ENCODE measurements around the gene TOM1L2. TPM values are rescaled to one million over a fixed set of nuclear protein-coding genes. Genes with fewer than 3 reads are reported as not detected.

Gene TOM1L2
- total RNA-seq, 1 experiment from 2014 or later, result 34.2 TPM

DNA sequence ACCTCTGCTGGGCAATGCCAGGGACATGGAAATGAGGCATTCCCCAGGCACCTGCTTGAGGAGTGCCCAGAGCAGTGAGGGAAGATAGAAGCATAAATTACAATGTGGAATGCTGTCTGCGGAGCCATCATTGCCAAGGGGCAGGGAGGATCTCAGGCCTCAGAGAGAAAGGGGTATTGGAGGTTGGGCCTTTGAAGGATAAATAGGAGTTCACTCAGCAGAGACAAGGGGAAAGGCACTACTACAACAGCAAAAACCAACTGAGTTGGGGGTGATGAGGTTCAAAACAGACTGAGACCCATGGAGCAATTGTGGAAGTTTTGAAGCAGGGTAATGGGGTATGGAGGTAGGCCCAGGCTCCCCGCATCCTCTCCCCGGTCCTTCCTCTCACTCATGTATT is 168.2 kb downstream of the TOM1L2 start:
- Mint-ChIP-seq H3K27me3 (ENCODE audit: insufficient read depth, unreplicated experiment) (no peaks in the 10 kb centered on the region), H3K36me3 (ENCODE audit: insufficient read depth, unreplicated experiment) (peaks cover 64% of the 10 kb centered on the region), H3K4me1 (ENCODE audit: insufficient read depth, unreplicated experiment) (peaks cover 15% of the 10 kb centered on the region), H3K27ac (ENCODE audit: low read depth, unreplicated experiment) (peak overlapping the region; percentile 67), H3K4me3 (ENCODE audit: unreplicated experiment) (no peak overlapping the region), H3K9me3 (ENCODE audit: unreplicated experiment) (no peaks in the 10 kb centered on the region)
- no TSS peak for BruUV-seq (replicated peaks)
- intact Hi-C loops (cut with micrococcal nuclease), result no loop called here
- CTCF ChIA-PET, result interaction anchor here (1.2 kb wide), 1 partner anchor 8 kb away, joined by 3 read pairs; no protein-coding TSS in a partner anchor
- POLR2A ChIA-PET, result no interaction called here
- DNase-seq (ENCODE audit: unreplicated experiment), result no peak
- TF ChIP-seq, protein P1, sequence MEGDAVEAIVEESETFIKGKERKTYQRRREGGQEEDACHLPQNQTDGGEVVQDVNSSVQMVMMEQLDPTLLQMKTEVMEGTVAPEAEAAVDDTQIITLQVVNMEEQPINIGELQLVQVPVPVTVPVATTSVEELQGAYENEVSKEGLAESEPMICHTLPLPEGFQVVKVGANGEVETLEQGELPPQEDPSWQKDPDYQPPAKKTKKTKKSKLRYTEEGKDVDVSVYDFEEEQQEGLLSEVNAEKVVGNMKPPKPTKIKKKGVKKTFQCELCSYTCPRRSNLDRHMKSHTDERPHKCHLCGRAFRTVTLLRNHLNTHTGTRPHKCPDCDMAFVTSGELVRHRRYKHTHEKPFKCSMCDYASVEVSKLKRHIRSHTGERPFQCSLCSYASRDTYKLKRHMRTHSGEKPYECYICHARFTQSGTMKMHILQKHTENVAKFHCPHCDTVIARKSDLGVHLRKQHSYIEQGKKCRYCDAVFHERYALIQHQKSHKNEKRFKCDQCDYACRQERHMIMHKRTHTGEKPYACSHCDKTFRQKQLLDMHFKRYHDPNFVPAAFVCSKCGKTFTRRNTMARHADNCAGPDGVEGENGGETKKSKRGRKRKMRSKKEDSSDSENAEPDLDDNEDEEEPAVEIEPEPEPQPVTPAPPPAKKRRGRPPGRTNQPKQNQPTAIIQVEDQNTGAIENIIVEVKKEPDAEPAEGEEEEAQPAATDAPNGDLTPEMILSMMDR (IDR thresholded peaks at IDR 0.05; ENCODE audit: unreplicated experiment), result no peak

DNA sequence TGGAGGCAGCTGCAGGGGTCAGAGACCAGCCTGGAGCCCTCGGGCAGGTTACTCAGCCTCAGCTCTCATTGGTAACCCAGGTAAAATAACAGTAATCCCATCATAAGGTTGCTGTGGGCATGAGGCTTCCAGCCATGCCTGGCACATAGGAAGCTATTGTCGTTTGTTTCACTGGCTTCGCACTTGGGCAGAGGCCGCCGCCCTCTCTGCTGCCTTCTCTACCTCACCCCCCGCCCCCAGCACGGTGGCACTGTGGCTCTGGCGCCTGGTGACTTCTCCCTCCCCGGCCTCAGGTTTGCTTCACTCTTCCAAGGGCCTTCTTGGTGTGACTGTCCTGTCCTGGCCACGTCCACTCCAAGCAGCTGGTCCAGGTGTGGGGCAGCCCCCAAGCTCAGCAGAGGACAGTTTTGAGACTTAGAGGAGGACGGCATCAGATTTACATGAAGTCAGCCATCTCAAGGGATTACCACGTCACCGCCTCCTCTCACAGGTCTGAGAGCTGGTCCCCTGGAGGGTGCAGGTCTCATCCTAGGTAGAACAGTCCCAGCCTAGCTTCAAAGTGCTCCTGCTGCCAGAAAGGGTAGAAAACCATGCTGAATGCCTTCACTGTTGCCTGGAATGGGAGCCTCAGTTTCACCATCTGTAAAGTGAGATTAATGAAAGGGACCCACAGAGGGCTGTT is 170.3 kb downstream of the TOM1L2 start:
- ChIA-PET POLR2A (interaction anchor here (0.6 to 1.3 kb wide), 4 partner anchors 17 to 236 kb away, joined by 3 to 5 read pairs (median 3); partner anchors contain the start of gene SREBF1), CTCF (interaction anchor here (0.7 to 1.1 kb wide), 2 partner anchors 11 to 121 kb away, joined by 3 read pairs; partner anchors contain the start of gene RAI1)
- intact Hi-C loops (cut with micrococcal nuclease), result no loop called here
- no peak overlapping the region for H3K4me3 Mint-ChIP-seq (ENCODE audit: unreplicated experiment)
- peaks cover 10% of the 10 kb centered on the region for H3K4me1 Mint-ChIP-seq (ENCODE audit: insufficient read depth, unreplicated experiment)
- H3K36me3 Mint-ChIP-seq (ENCODE audit: insufficient read depth, unreplicated experiment), result peaks cover 66% of the 10 kb centered on the region
- TF ChIP-seq, protein P1 (IDR thresholded peaks at IDR 0.05; ENCODE audit: unreplicated experiment), result no peak
- no TSS peak for BruUV-seq (replicated peaks)
- no peaks in the 10 kb centered on the region for H3K9me3 Mint-ChIP-seq (ENCODE audit: unreplicated experiment)
- no peaks in the 10 kb centered on the region for H3K27me3 Mint-ChIP-seq (ENCODE audit: insufficient read depth, unreplicated experiment)
- no peak for DNase-seq (ENCODE audit: unreplicated experiment)
- no peak overlapping the region for H3K27ac Mint-ChIP-seq (ENCODE audit: low read depth, unreplicated experiment)

GRCh38 chr17:17800504-17801021 is 171.6 kb downstream of the TOM1L2 start:
- Mint-ChIP-seq H3K27ac (ENCODE audit: low read depth, unreplicated experiment) (peak overlapping the region; percentile 27), H3K4me1 (ENCODE audit: insufficient read depth, unreplicated experiment) (peaks cover 2% of the 10 kb centered on the region), H3K27me3 (ENCODE audit: insufficient read depth, unreplicated experiment) (no peaks in the 10 kb centered on the region), H3K9me3 (ENCODE audit: unreplicated experiment) (no peaks in the 10 kb centered on the region), H3K4me3 (ENCODE audit: unreplicated experiment) (no peak overlapping the region), H3K36me3 (ENCODE audit: insufficient read depth, unreplicated experiment) (peaks cover 59% of the 10 kb centered on the region)
- BruUV-seq (replicated peaks), result no TSS peak
- TF ChIP-seq, protein P1 (IDR thresholded peaks at IDR 0.05; ENCODE audit: unreplicated experiment), result no peak
- POLR2A ChIA-PET, result interaction anchor here (1.1 kb wide), 1 partner anchor 36 kb away, joined by 5 read pairs; the partner anchor contains the start of gene SREBF1
- intact Hi-C loops (cut with micrococcal nuclease), result no loop called here
- CTCF ChIA-PET, result interaction anchor here (1.1 kb wide), 1 partner anchor 11 kb away, joined by 4 read pairs; no protein-coding TSS in a partner anchor
- no peak for DNase-seq (ENCODE audit: unreplicated experiment)

DNA sequence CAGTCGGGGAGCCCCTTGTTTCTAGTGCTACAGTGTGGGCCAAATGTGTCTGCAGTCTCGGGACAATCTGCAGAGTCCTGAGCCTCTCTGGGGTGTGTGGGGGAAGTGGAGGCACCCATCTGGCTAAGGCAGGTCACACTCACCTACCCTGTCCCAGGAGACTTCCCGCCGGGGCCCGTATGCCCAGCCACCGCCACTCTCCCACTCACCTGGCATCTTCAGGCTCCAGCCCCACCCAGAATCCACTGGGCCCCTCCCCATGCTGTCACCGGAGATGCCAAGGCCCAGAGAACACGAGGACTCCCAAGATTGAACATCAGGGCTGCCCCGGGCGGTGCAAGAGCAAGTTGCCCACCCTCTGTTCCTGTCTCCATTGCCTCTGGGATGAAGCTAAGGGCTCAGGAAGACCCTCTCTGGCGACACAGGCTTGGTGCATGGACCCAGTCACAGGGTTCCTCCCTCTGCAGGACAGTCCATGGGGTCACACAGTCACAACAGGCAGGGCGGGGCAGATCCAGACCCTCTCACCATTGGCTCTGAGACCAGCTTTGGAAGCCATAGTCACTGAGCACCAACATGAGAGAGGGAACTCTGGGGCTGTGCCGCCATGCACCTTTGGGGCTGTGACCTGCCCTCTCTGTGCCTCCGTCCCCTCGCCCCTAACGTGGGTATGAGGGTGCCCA is 173.5 kb downstream of the TOM1L2 start:
- TF ChIP-seq, protein P1 (IDR thresholded peaks at IDR 0.05; ENCODE audit: unreplicated experiment), result no peak
- Mint-ChIP-seq H3K27ac (ENCODE audit: low read depth, unreplicated experiment) (no peak overlapping the region), H3K9me3 (ENCODE audit: unreplicated experiment) (no peaks in the 10 kb centered on the region), H3K4me3 (ENCODE audit: unreplicated experiment) (no peak overlapping the region), H3K27me3 (ENCODE audit: insufficient read depth, unreplicated experiment) (no peaks in the 10 kb centered on the region), H3K4me1 (ENCODE audit: insufficient read depth, unreplicated experiment) (no peaks in the 10 kb centered on the region), H3K36me3 (ENCODE audit: insufficient read depth, unreplicated experiment) (peaks cover 60% of the 10 kb centered on the region)
- BruUV-seq (replicated peaks), result no TSS peak
- CTCF ChIA-PET, result no interaction called here
- intact Hi-C loops (cut with micrococcal nuclease), result no loop called here
- no peak for DNase-seq (ENCODE audit: unreplicated experiment)
- POLR2A ChIA-PET, result no interaction called here

Measured in MCF 10A (cell line).